Measurements from ENCODE around the gene RNF145.
"Not testable (repeated sequence)": the region's sequence is repeated elsewhere in the genome, so short reads cannot be mapped to it uniquely, and the experiment has no call there.

The RNF145 gene

DNA sequence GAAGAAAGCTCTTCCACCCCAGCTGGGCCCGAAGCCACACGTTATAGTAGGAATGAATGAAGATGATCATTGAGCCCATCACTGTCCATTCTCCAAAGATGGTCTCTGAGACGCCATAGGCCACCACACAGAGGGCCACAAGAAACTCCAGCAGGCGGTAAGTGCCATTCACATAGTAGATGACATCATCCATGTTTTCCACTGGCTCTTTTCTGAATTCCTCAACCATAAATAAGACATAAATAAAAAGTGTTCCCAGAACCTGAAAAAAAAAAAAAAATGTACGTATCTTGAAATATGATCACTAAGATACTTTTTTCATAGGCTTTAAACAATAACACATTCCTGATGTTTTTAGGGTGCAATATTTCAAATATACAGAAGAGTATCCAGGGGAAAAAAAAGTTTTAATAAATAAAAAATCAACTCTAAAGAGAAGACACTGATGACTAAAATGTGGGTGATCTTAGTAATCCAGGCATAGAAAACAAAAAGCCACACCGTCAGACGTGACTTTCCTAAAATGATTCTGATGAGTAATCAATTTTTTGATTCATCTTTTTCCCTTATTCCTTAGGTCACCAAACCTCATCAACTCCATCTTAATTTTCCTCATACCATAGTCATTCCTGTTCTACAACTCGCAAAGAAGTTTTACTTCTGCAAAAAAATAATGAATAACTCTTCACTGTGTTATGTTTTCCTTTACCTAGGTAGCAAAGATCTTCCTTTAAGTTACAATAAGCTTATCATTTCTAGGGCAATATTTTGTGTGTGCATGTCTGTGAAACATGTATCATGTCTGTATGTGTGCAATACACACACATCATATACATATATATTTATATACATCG lies 47.8 kb downstream of the RNF145 start:
- H3K4me3 ChIP-seq (ENCODE audit: low read length): no peak overlapping the region
- DNase-seq (ENCODE audit: low read depth): no peak
- TF ChIP-seq, protein P1, sequence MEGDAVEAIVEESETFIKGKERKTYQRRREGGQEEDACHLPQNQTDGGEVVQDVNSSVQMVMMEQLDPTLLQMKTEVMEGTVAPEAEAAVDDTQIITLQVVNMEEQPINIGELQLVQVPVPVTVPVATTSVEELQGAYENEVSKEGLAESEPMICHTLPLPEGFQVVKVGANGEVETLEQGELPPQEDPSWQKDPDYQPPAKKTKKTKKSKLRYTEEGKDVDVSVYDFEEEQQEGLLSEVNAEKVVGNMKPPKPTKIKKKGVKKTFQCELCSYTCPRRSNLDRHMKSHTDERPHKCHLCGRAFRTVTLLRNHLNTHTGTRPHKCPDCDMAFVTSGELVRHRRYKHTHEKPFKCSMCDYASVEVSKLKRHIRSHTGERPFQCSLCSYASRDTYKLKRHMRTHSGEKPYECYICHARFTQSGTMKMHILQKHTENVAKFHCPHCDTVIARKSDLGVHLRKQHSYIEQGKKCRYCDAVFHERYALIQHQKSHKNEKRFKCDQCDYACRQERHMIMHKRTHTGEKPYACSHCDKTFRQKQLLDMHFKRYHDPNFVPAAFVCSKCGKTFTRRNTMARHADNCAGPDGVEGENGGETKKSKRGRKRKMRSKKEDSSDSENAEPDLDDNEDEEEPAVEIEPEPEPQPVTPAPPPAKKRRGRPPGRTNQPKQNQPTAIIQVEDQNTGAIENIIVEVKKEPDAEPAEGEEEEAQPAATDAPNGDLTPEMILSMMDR (conservative IDR thresholded peaks at IDR 0.05; ENCODE audit: low read depth, low read length): no peak

- DNase-seq (ENCODE audit: low read depth); H3K4me3 ChIP-seq (ENCODE audit: low read length): not testable (repeated sequence)
Observed at GRCh38 chr5:159158553-159159091, 50.7 kb downstream of the RNF145 start.

GRCh38 chr5:159157552-159157951 lies 51.8 kb downstream of the RNF145 start:
- no peak overlapping the region for H3K4me3 ChIP-seq (ENCODE audit: low read length)
- TF ChIP-seq, protein P1 (conservative IDR thresholded peaks at IDR 0.05; ENCODE audit: low read depth, low read length): no peak
- DNase-seq (ENCODE audit: low read depth): no peak

GRCh38 chr5:159156426-159157238 lies 52.7 kb downstream of the RNF145 start:
- TF ChIP-seq, protein P1 (conservative IDR thresholded peaks at IDR 0.05; ENCODE audit: low read depth, low read length): peak; percentile 86
- DNase-seq (ENCODE audit: low read depth): no peak
- no peak overlapping the region for H3K4me3 ChIP-seq (ENCODE audit: low read length)

GRCh38 chr5:159155960-159156359 lies 53.4 kb downstream of the RNF145 start:
- TF ChIP-seq, protein P1 (conservative IDR thresholded peaks at IDR 0.05; ENCODE audit: low read depth, low read length): no peak
- no peak for DNase-seq (ENCODE audit: low read depth)
- no peak overlapping the region for H3K4me3 ChIP-seq (ENCODE audit: low read length)

DNA sequence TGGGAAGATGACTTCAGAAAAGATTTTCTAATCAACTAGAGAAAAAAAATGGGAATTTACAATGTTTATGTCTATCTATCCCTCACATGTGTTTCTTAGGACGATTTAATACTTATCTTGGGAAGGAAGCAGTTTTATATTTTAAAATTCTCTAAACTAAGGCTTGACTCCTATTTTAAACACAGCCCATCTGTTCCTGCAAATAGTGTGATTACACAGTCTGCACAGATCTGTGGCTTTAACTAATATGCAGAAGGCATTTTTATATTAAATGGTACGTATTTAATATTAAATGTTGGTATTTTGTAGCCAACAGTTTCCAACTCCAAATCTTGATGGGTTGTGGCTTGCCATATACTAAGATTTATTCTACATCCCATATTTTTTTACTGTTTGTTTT lies 56.5 kb downstream of the RNF145 start:
- TF ChIP-seq, protein P1 (conservative IDR thresholded peaks at IDR 0.05; ENCODE audit: low read depth, low read length): no peak
- no peak for DNase-seq (ENCODE audit: low read depth)
- H3K4me3 ChIP-seq (ENCODE audit: low read length): no peak overlapping the region

DNA sequence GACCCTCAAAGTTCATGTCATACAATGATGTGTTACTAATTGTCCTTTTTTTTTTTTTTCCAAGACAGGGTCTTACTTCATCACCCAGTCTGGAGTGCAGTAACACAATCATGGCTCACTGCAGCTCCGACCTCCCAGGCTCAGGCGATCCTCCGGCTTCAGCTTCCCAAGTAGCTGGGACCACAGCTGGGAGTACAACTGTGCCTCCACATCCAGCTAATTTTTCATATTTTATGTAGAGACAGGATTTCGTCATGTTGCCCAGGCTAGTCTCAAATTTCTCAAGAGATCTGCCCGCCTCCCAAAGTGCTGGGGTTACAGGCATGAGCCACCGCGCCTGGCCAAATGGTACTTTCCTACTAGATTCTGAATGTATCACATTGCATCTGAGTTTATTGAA lies 60.3 kb downstream of the RNF145 start:
- TF ChIP-seq, protein P1 (conservative IDR thresholded peaks at IDR 0.05; ENCODE audit: low read depth, low read length): no peak
- DNase-seq (ENCODE audit: low read depth): no peak
- H3K4me3 ChIP-seq (ENCODE audit: low read length): no peak overlapping the region
